GM11168 (cell line): ENCODE data around the gene SEM1.
"Not testable (repeated sequence)": the region's sequence is repeated elsewhere in the genome, so short reads cannot be mapped to it uniquely, and the experiment has no call there.

Source experiments
- in situ Hi-C: fragments of 300-500 bp; cut with MboI; formaldehyde crosslinking; loops from one replicate; pipeline ENCODE4 v1.12.0; 2022; ENCODE audit warnings: low sequenced_read_pairs; ENCODE audit not compliant: unreplicated experiment

The SEM1 gene

GRCh38 chr7:96707901-96708774, 1.5 kb downstream of the SEM1 start:
- in situ Hi-C loops: no loop called here

- in situ Hi-C loops: no loop called here
Measured at GRCh38 chr7:96701258-96701657, 8.4 kb downstream of the SEM1 start.

DNA sequence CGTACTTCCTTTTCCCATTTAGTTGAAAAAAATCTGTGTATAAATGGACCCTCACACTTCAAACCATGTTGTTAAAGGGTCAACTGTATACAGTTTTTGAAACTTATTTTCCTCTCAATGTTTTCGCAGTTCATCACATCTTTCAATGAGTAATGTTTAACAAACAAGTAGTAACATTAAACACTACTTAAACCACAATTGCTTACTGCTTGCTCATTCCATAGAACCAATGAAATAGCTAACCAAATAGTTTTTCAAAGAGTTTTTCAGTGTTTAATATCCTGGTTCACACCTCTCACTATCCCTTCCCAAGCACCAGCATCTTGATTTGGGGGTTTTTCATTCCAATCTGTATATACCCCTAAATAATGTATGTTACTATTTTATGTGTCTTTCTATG, 9.1 kb downstream of the SEM1 start:
- in situ Hi-C loops: no loop called here

- in situ Hi-C loops: no loop called here
Measured at GRCh38 chr7:96699219-96699871, 10.3 kb downstream of the SEM1 start.

- in situ Hi-C loops: not testable (repeated sequence)
Measured at GRCh38 chr7:96698449-96698848, 11.2 kb downstream of the SEM1 start.

DNA sequence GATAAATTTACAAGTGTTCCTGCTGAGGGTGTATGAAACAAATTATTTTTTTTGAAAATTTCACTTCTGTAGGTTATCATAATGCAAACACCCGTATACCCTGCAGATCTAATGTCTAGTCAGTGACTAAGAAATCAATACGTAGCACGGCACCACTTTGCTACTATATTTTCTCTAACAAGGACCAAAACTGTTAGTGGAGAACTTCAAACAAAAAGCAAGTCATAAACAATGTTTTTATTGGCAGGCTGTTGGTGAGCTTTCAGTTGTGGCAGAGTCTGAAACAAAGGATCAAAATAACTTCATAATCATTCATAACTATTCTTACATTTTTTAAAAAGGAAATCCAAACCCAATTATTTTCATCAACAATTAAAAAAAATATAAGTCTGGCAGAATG, 11.8 kb downstream of the SEM1 start:
- in situ Hi-C loops: no loop called here

GRCh38 chr7:96695581-96695980, 14.1 kb downstream of the SEM1 start:
- in situ Hi-C loops: no loop called here

GRCh38 chr7:96694082-96694481, 15.6 kb downstream of the SEM1 start:
- in situ Hi-C loops: no loop called here

- in situ Hi-C loops: no loop called here
Measured at GRCh38 chr7:96691702-96692101, 17.9 kb downstream of the SEM1 start.

GRCh38 chr7:96689414-96689813, 20.2 kb downstream of the SEM1 start:
- in situ Hi-C loops: no loop called here

- in situ Hi-C loops: no loop called here
Measured at GRCh38 chr7:96686305-96686704, 23.3 kb downstream of the SEM1 start.

GRCh38 chr7:96685755-96686154, 23.9 kb downstream of the SEM1 start:
- in situ Hi-C loops: no loop called here

- in situ Hi-C loops: no loop called here
Measured at GRCh38 chr7:96685353-96685752, 24.3 kb downstream of the SEM1 start.

DNA sequence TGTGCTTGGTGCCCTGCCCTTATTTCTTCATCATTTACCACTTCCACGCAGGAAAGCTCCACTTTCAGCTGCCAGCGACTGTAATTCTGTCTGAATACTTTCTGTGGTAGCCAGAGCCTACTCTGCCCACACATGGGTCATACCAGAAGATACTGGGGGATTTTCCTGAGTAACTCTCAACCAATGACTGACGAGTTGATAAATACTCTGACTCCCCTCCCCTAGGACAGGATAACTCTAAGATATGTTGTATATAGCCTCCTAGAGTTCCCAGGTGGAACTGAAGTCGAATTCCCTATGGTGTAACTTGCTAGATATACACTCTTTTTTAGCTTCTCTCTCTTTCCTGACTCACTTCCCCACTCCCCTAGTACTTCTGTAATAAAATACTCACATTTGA, 29.8 kb downstream of the SEM1 start:
- in situ Hi-C loops: no loop called here

GRCh38 chr7:96676919-96677318, 32.7 kb downstream of the SEM1 start:
- in situ Hi-C loops: no loop called here

DNA sequence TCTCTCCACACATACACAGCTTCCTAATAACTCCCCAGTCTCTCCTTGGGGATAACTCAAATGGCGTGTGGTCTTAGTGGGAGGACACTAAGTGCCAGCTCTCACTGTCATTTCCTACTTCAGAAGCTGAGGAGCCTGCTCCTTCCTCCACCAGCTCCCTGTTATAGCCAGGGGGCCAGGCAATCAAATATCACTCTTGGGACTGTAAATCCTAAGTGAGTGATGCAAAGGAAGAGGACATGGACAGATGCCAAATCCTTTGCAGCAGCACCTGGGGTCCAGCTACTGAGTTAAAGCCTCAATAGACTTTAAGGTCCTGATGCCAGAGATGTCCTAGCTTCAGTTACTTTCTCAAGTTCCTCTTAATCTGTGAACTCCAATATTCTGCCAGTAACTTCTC, 34.1 kb downstream of the SEM1 start:
- in situ Hi-C loops: no loop called here

- in situ Hi-C loops: no loop called here
Measured at GRCh38 chr7:96674565-96674964, 35.1 kb downstream of the SEM1 start.

GRCh38 chr7:96671854-96672253, 37.8 kb downstream of the SEM1 start:
- in situ Hi-C loops: no loop called here

DNA sequence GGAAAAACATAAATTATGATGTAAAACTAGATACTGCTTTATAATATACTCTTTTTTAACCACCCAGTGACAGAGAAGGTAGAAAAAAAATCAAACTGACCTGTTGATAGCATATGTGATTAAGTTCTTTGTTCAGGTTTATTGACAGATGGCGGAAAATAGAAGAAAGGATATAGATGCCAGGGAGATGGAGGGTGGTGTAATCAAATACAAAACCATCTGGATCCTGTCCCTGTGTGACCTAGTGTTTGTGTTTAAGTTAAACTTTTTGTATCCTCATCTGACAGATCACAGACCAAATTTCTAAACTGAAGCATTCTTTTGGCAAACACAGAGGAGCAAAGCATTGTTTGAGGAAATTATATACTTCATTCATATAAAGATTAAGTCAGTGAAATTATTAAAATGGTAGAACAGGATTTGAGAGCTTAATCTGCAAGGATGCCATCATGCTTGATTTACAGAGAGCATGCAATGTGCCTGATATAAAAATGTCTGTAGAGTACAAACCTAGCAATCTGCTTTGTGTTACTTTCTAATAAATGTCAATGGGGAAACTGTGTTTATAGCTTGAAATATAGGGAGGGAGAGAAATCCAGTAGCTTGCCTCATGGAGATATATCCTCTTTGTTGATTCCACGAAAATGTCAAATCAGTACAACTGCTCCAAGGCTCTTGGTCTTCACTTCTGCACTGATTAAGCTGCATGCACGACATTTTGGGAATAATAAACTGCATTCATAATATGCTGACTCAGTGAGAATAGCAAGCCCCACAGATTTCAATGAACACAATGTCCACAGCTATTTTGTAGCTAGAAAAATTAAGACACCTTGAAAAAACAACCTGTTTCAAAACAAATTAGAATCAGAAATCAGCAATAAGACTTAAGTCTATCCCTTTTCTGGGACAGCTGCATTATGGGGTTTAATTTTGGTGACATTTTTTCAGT, 39.0 kb downstream of the SEM1 start:
- in situ Hi-C loops: no loop called here

DNA sequence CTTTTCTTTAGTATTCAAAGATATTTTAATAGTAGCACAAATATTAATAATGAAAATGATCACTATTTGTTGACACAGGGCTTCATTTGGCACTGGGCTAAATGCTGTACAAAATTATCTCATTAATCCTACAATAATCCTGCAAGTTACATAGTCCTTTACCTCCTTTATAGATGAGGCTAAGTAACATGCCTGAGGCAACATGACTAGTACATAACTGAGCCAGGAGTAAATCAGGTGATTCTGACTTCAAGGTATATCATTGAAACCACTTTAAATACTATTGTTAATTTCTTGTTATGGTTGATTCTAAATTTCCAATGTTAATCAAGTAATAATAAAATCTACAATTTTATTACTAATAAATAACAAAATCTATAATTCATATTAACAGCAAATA, 39.8 kb downstream of the SEM1 start:
- in situ Hi-C loops: no loop called here

DNA sequence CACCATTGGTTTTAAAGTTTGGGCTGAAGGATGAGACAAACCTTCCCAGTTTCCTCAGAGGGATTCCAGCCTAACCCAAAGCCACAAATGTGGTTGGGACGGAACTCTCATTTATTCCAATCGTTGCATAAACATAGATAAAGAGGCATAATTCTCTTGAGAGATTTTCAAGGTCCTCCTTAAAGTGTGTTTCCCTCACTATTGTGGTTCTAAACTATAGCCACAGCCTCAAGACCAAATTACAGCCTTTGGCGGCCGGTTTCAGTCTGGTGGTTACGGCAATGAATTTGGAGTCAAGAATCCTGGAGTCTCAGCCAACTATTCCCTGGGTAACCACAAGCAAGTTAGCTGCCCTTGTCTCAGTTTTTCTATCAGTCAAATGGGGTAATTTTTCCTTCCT, 42.6 kb downstream of the SEM1 start:
- in situ Hi-C loops: no loop called here
